Measurements from ENCODE around the gene KCNH3.
"Not testable (repeated sequence)": the region's sequence is repeated elsewhere in the genome, so short reads cannot be mapped to it uniquely, and the experiment has no call there.

The KCNH3 gene

GRCh38 chr12:49527361-49528130 is 11.3 kb upstream of the KCNH3 start:
- DNase-seq, result no peak

GRCh38 chr12:49529414-49529813 is 9.4 kb upstream of the KCNH3 start:
- DNase-seq, result no peak

GRCh38 chr12:49531745-49532144 is 7.1 kb upstream of the KCNH3 start:
- no peak for DNase-seq

- no peak for DNase-seq
Measured at GRCh38 chr12:49533331-49533730, 5.5 kb upstream of the KCNH3 start.

- DNase-seq, result not testable (repeated sequence)
Measured at GRCh38 chr12:49534122-49534521, 4.7 kb upstream of the KCNH3 start.

GRCh38 chr12:49534731-49535278 is 4.0 kb upstream of the KCNH3 start:
- DNase-seq, result no peak

GRCh38 chr12:49535921-49536525 is 2.8 kb upstream of the KCNH3 start:
- no peak for DNase-seq

- no peak for DNase-seq
Measured at GRCh38 chr12:49536526-49537071, 2.2 kb upstream of the KCNH3 start.

GRCh38 chr12:49537231-49537751 is 1.5 kb upstream of the KCNH3 start:
- no peak for DNase-seq

GRCh38 chr12:49537752-49538509 is 899 bp upstream of the KCNH3 start:
- DNase-seq, result peak; percentile 52

GRCh38 chr12:49539406-49540228 is 787 bp downstream of the KCNH3 start:
- DNase-seq, result no peak

- DNase-seq, result no peak
Measured at GRCh38 chr12:49540229-49541139, 1.7 kb downstream of the KCNH3 start.

- no peak for DNase-seq
Measured at GRCh38 chr12:49541140-49541861, 2.5 kb downstream of the KCNH3 start.

GRCh38 chr12:49541911-49542505 is 3.2 kb downstream of the KCNH3 start:
- DNase-seq, result no peak

GRCh38 chr12:49542592-49543160 is 3.8 kb downstream of the KCNH3 start:
- DNase-seq, result no peak

- DNase-seq, result no peak
Measured at GRCh38 chr12:49543221-49543913, 4.5 kb downstream of the KCNH3 start.

- DNase-seq, result no peak
Measured at GRCh38 chr12:49543914-49544815, 5.3 kb downstream of the KCNH3 start.

- DNase-seq, result no peak
Measured at GRCh38 chr12:49545815-49546214, 7.0 kb downstream of the KCNH3 start.

Measured in NCI-H1436 (cell line).